CD4-positive, alpha-beta memory T cell (primary cell): ENCODE measurements around the gene ACSL3. TPM values are rescaled to one million over a fixed set of nuclear protein-coding genes. Genes with fewer than 3 reads are reported as not detected.

ENCODE experiments used
- CTCF ChIA-PET: fragments of 350-600 bp; sonication (Branson Sonifier 250); formaldehyde crosslinking; loops from one replicate; lab custom pipeline; 2021; ENCODE audit warnings: inconsistent platforms; ENCODE audit not compliant: partially characterized antibody; lab: Charles Lee
- POLR2A ChIA-PET: fragments of 350-600 bp; sonication (Branson Sonifier 250); formaldehyde crosslinking; loops from one replicate; lab custom pipeline; 2021; ENCODE audit not compliant: partially characterized antibody; lab: Charles Lee
- DNase-seq, 5 donors: peaks; one replicate each; pipeline versions ENCODE4 v3.0.0 to v3.0.0-alpha.2; 2020 to 2022; ENCODE audit warnings: mixed read lengths in 1 of 5
- H3K27ac ChIP-seq: one replicate; pipeline ENCODE4 v1.7.0; 2013; ENCODE audit warnings: low read depth, low read length
- H3K27me3 ChIP-seq: 2 replicates; pipeline ENCODE4 v1.7.0; 2013; ENCODE audit warnings: mild to moderate bottlenecking, low read length, moderate library complexity; ENCODE audit not compliant: insufficient read depth
- H3K36me3 ChIP-seq: 2 replicates; pipeline ENCODE4 v1.7.0; 2013; ENCODE audit warnings: mild to moderate bottlenecking, low read length, moderate library complexity; ENCODE audit not compliant: insufficient read depth
- H3K4me1 ChIP-seq: 2 replicates; pipeline ENCODE4 v1.7.0; 2013; ENCODE audit warnings: mild to moderate bottlenecking, low read length, moderate library complexity; ENCODE audit not compliant: insufficient read depth
- H3K4me3 ChIP-seq, 2 donors: one replicate each; pipeline ENCODE4 v1.7.0; 2013; ENCODE audit warnings: low read length in 2 of 2, mild to moderate bottlenecking in 1 of 2
- H3K9me3 ChIP-seq, 2 donors: one replicate each; pipeline ENCODE4 v1.7.0; 2013; ENCODE audit warnings: low read length in 2 of 2, control low read depth in 1 of 2; ENCODE audit not compliant: control insufficient read depth in 1 of 2
- H3K27ac Mint-ChIP-seq, 7 donors: one replicate each; pipeline ENCODE4 v1.8.0; 2020 to 2021; ENCODE audit warnings: mixed read lengths in 7 of 7, mild to moderate bottlenecking in 6 of 7, inconsistent platforms in 3 of 7, moderate library complexity in 3 of 7
- H3K27me3 Mint-ChIP-seq, 2 donors: one replicate each; pipeline ENCODE4 v1.8.0; 2020 to 2021; ENCODE audit warnings: mixed read lengths in 2 of 2
- H3K36me3 Mint-ChIP-seq, 2 donors: one replicate each; pipeline ENCODE4 v1.8.0; 2020 to 2021; ENCODE audit warnings: mixed read lengths in 2 of 2, inconsistent platforms in 1 of 2, mild to moderate bottlenecking in 1 of 2
- H3K4me1 Mint-ChIP-seq, 4 donors: one replicate each; pipeline ENCODE4 v1.8.0; 2020 to 2021; ENCODE audit warnings: mixed read lengths in 4 of 4, mild to moderate bottlenecking in 1 of 4
- H3K4me3 Mint-ChIP-seq, 8 donors: one replicate each; pipeline ENCODE4 v1.8.0; 2020 to 2021; ENCODE audit warnings: mixed read lengths in 8 of 8, mild to moderate bottlenecking in 7 of 8, moderate library complexity in 6 of 8, inconsistent platforms in 3 of 8
- H3K9me3 Mint-ChIP-seq, 8 donors: one replicate each; pipeline ENCODE4 v1.8.0; 2020 to 2021; ENCODE audit warnings: mixed read lengths in 8 of 8, mild to moderate bottlenecking in 5 of 8, inconsistent platforms in 3 of 8, moderate library complexity in 1 of 8
- intact Hi-C: fragments of 100-400 bp; cut with micrococcal nuclease; formaldehyde crosslinking; loops from one replicate; pipeline ENCODE4 v1.15.1; 2023
- polyA plus RNA-seq, 2 donors: library from polyadenylated mRNA; unstranded; fragments of 300-500 nt; fragmentation: Illumina TruSeq; gene quantifications; one replicate each; pipeline ENCODE4 v1.2.3, GENCODE V29; 2021
- total RNA-seq, 2 experiments: library from RNA; stranded (reverse); gene quantifications; one replicate each; pipeline ENCODE4 v1.2.3, GENCODE V29; 2021

ACSL3 gene
- total and polyA plus RNA-seq, 4 experiments from 2014 or later: 24.8 to 30.9 (median 25.8) TPM

DNA sequence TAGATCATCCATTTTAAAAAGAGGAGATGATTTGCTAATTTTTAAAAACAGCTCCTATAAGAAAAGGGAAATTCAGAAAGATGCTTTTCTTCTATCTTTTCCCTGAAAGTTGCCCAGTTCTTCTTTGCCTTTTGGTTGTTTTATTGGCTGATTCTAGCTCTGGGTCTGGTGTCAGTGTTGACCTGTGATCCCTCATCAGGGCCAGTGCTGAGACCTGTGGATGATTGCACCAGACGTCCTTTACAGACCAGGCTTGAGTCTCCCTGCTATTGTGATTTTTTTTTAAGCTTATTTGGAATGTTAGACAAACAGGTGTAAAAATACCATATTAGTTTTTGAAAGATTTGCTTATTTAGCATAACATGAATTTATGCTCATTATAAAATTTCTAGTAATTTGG, 88.2 kb downstream of the ACSL3 start:
- intact Hi-C loops: no loop called here
- H3K4me1 Mint-ChIP-seq: no peaks in the 10 kb centered on the region
- no peaks in the 10 kb centered on the region for H3K9me3 Mint-ChIP-seq
- Histone ChIP-seq H3K27me3 (peaks cover 4% of the 10 kb centered on the region), H3K9me3 (no peaks in the 10 kb centered on the region), H3K27ac (no peak overlapping the region), H3K4me1 (no peaks in the 10 kb centered on the region), H3K4me3 (no peak overlapping the region), H3K36me3 (no peaks in the 10 kb centered on the region)
- H3K27me3 Mint-ChIP-seq: peaks cover 0 to 7% of the 10 kb centered on the region in 2 donors
- ChIA-PET POLR2A (no interaction called here), CTCF (interaction anchor here (2.3 kb wide), 1 partner anchor 11 kb away, joined by 11 read pairs; no protein-coding TSS in a partner anchor)
- no peak overlapping the region for H3K27ac Mint-ChIP-seq
- H3K36me3 Mint-ChIP-seq: no peaks in the 10 kb centered on the region
- no peak overlapping the region for H3K4me3 Mint-ChIP-seq
- no peak for DNase-seq

DNA sequence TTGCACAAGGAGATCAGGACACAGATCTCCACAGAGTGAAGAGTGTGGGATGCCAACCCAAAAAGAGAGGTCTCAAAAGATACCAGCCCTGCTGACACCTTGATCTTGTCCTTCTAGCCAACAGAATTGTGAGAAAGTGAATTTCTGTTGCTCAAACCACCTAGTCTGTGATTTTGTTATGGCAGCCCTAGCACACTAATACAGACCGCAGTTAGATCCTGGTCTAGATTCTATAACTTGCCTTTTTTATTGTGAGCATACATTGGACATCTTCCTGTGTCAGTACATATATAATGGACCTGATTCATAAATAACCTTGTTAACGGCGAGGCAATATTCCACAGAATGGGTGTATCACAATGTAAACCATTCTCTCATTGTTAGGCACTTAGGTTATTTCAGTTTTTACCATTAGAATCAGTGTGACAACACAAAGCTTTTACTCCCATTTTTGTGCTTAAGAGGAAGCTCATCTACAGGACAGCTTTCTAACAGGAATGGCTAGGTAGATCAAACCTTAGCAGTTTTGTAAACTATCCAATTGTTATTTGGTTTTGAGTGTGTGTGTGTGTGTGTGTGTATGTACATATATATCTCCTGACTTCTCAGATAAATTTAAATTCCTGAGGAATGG, 89.0 kb downstream of the ACSL3 start:
- peaks cover 6% of the 10 kb centered on the region for H3K27me3 ChIP-seq
- H3K36me3 ChIP-seq: no peaks in the 10 kb centered on the region
- no peak overlapping the region for H3K4me3 ChIP-seq
- peaks cover 0 to 10% of the 10 kb centered on the region in 2 donors for H3K27me3 Mint-ChIP-seq
- no peak overlapping the region for H3K4me3 Mint-ChIP-seq
- no peaks in the 10 kb centered on the region for H3K36me3 Mint-ChIP-seq
- POLR2A ChIA-PET: no interaction called here
- H3K4me1 Mint-ChIP-seq: no peaks in the 10 kb centered on the region
- no peak for DNase-seq
- H3K9me3 ChIP-seq: no peaks in the 10 kb centered on the region
- H3K27ac ChIP-seq: no peak overlapping the region
- no peaks in the 10 kb centered on the region for H3K4me1 ChIP-seq
- no peaks in the 10 kb centered on the region for H3K9me3 Mint-ChIP-seq
- intact Hi-C loops: no loop called here
- CTCF ChIA-PET: no interaction called here
- no peak overlapping the region for H3K27ac Mint-ChIP-seq

GRCh38 chr2:222950638-222951285, 89.9 kb downstream of the ACSL3 start:
- Histone ChIP-seq H3K4me1 (no peaks in the 10 kb centered on the region), H3K27me3 (peaks cover 6% of the 10 kb centered on the region), H3K36me3 (no peaks in the 10 kb centered on the region), H3K9me3 (no peaks in the 10 kb centered on the region), H3K27ac (no peak overlapping the region), H3K4me3 (no peak overlapping the region)
- Mint-ChIP-seq H3K27me3 (peaks cover under 1 to 10% of the 10 kb centered on the region in 2 donors), H3K36me3 (no peaks in the 10 kb centered on the region), H3K4me1 (no peaks in the 10 kb centered on the region), H3K27ac (no peak overlapping the region), H3K9me3 (no peaks in the 10 kb centered on the region), H3K4me3 (no peak overlapping the region)
- DNase-seq: no peak
- intact Hi-C loops: no loop called here
- POLR2A ChIA-PET: no interaction called here
- CTCF ChIA-PET: interaction anchor here (0.6 kb wide), 1 partner anchor 25 kb away, joined by 3 read pairs; no protein-coding TSS in a partner anchor

DNA sequence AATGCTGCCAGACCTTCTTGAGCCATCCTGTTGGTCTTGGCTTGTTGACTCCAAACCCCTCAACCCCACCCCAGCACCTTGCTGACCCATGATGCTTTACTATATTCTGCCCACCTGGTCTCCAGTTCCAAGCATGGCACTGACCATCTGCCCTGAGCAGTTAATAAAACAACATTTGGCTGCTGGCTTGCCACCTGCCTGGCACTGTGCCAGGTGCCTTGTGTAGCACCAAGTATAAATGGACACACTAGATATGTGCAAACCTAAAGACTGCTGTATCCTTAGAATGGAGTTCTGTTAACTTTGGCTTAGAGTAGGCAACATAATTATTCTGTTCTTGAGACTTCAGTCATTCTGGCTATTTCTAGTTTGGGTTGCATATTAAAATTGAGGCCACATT, 91.4 kb downstream of the ACSL3 start:
- Mint-ChIP-seq H3K36me3 (no peaks in the 10 kb centered on the region), H3K27ac (no peak overlapping the region), H3K9me3 (peaks cover 0 to 2% (median 0%) of the 10 kb centered on the region in 8 donors), H3K4me3 (no peak overlapping the region), H3K4me1 (no peaks in the 10 kb centered on the region), H3K27me3 (peaks cover 2 to 10% of the 10 kb centered on the region in 2 donors)
- no peak for DNase-seq
- intact Hi-C loops: no loop called here
- Histone ChIP-seq H3K27ac (no peak overlapping the region), H3K9me3 (no peaks in the 10 kb centered on the region), H3K36me3 (no peaks in the 10 kb centered on the region), H3K4me3 (no peak overlapping the region), H3K4me1 (no peaks in the 10 kb centered on the region), H3K27me3 (peaks cover 6% of the 10 kb centered on the region)
- ChIA-PET POLR2A (no interaction called here), CTCF (no interaction called here)

DNA sequence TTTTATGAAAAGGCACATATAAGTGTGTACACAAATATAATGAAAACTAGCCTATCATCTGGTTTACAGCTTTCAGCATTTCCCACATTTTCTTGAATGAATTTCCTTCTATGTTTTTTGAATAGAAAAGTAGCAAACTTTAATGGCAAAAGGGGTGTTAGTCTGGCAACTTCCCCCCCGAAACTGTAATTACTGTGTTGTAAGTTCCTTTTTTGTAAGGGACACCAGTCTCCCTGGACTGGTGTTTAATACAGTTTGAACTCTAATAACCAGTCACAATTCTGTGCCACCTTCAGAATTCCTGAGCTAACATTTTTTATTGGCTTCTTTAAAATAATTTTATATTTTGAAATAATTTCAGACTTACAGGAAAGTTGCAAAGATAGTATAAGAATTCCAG, 94.2 kb downstream of the ACSL3 start:
- H3K27me3 Mint-ChIP-seq: peaks cover 7 to 14% of the 10 kb centered on the region in 2 donors
- ChIA-PET CTCF (no interaction called here), POLR2A (no interaction called here)
- H3K9me3 ChIP-seq: no peaks in the 10 kb centered on the region
- H3K9me3 Mint-ChIP-seq: peaks cover 0 to 2% (median 0%) of the 10 kb centered on the region in 8 donors
- peaks cover 6% of the 10 kb centered on the region for H3K27me3 ChIP-seq
- intact Hi-C loops: no loop called here
- H3K27ac ChIP-seq: no peak overlapping the region
- DNase-seq: no peak
- H3K4me3 Mint-ChIP-seq: no peak overlapping the region
- H3K36me3 ChIP-seq: no peaks in the 10 kb centered on the region
- H3K4me1 Mint-ChIP-seq: no peaks in the 10 kb centered on the region
- H3K4me1 ChIP-seq: no peaks in the 10 kb centered on the region
- no peak overlapping the region for H3K4me3 ChIP-seq
- no peak overlapping the region for H3K27ac Mint-ChIP-seq
- H3K36me3 Mint-ChIP-seq: no peaks in the 10 kb centered on the region

GRCh38 chr2:222959358-222959757, 98.5 kb downstream of the ACSL3 start:
- no peak overlapping the region for H3K27ac Mint-ChIP-seq
- H3K27me3 Mint-ChIP-seq: peaks cover 13 to 14% of the 10 kb centered on the region in 2 donors
- no peak for DNase-seq
- POLR2A ChIA-PET: no interaction called here
- no peaks in the 10 kb centered on the region for H3K4me1 ChIP-seq
- intact Hi-C loops: no loop called here
- no peak overlapping the region for H3K4me3 ChIP-seq
- H3K36me3 Mint-ChIP-seq: no peaks in the 10 kb centered on the region
- H3K27ac ChIP-seq: no peak overlapping the region
- no peak overlapping the region for H3K4me3 Mint-ChIP-seq
- H3K4me1 Mint-ChIP-seq: no peaks in the 10 kb centered on the region
- no peaks in the 10 kb centered on the region for H3K27me3 ChIP-seq
- no peaks in the 10 kb centered on the region for H3K36me3 ChIP-seq
- CTCF ChIA-PET: interaction anchor here (0.5 kb wide), 1 partner anchor 333 kb away, joined by 4 read pairs; no protein-coding TSS in a partner anchor
- H3K9me3 ChIP-seq: no peaks in the 10 kb centered on the region
- H3K9me3 Mint-ChIP-seq: peaks cover 0 to 2% (median 0%) of the 10 kb centered on the region in 8 donors

- Histone ChIP-seq H3K36me3 (no peaks in the 10 kb centered on the region), H3K27ac (no peak overlapping the region), H3K4me3 (no peak overlapping the region), H3K9me3 (no peaks in the 10 kb centered on the region), H3K27me3 (no peaks in the 10 kb centered on the region), H3K4me1 (no peaks in the 10 kb centered on the region)
- Mint-ChIP-seq H3K27ac (no peak overlapping the region), H3K9me3 (peaks cover 0 to 2% (median 0%) of the 10 kb centered on the region in 8 donors), H3K4me1 (no peaks in the 10 kb centered on the region), H3K27me3 (peaks cover 13 to 16% of the 10 kb centered on the region in 2 donors), H3K4me3 (no peak overlapping the region), H3K36me3 (no peaks in the 10 kb centered on the region)
- CTCF ChIA-PET: no interaction called here
- intact Hi-C loops: no loop called here
- POLR2A ChIA-PET: no interaction called here
- DNase-seq: no peak
Observed at GRCh38 chr2:222960126-222960525, 99.3 kb downstream of the ACSL3 start.
